CD4-positive, CD25-positive, alpha-beta regulatory T cell (primary cell): ENCODE data around the gene CCNY. TPM values are rescaled to one million over a fixed set of nuclear protein-coding genes. Genes with fewer than 3 reads are reported as not detected.
"Not testable (repeated sequence)": the region's sequence is repeated elsewhere in the genome, so short reads cannot be mapped to it uniquely, and the experiment has no call there.

ENCODE experiments used
- ATAC-seq, 2 donors: fragments of 150-1000 bp; cut with Tn5 transposase; one replicate each; pipeline ENCODE4 v1.10.0; 2021; ENCODE audit warnings: low read depth in 2 of 2, moderate number of reproducible peaks in 2 of 2, moderate library complexity in 1 of 2
- DNase-seq, 3 donors: peaks; one replicate each; pipeline versions ENCODE4 v3.0.0 to v3.0.0-alpha.2; 2012 to 2022; ENCODE audit warnings: mixed read lengths in 1 of 3
- H3K27ac ChIP-seq: one replicate; pipeline ENCODE4 v1.7.0; 2013; ENCODE audit warnings: mild to moderate bottlenecking, low read length; ENCODE audit not compliant: insufficient read depth, poor library complexity, severe bottlenecking
- H3K27me3 ChIP-seq: one replicate; pipeline ENCODE4 v1.7.0; 2013; ENCODE audit warnings: low read length; ENCODE audit not compliant: control insufficient read depth, insufficient read depth
- H3K36me3 ChIP-seq: one replicate; pipeline ENCODE4 v1.7.0; 2013; ENCODE audit warnings: mild to moderate bottlenecking, low read length, moderate library complexity; ENCODE audit not compliant: control insufficient read depth, insufficient read depth
- H3K4me1 ChIP-seq: 2 replicates; pipeline ENCODE4 v1.7.0; 2013; ENCODE audit warnings: mild to moderate bottlenecking, low read length; ENCODE audit not compliant: insufficient read depth, control insufficient read depth, poor library complexity, severe bottlenecking
- H3K4me3 ChIP-seq: one replicate; pipeline ENCODE4 v1.7.0; 2013; ENCODE audit warnings: low read depth, mild to moderate bottlenecking, low read length, moderate library complexity
- H3K9me3 ChIP-seq, 2 experiments: 1 replicate in 1 of 2; 2 replicates in 1 of 2; pipeline ENCODE4 v1.7.0; 2013; ENCODE audit warnings: low read length in 2 of 2, mild to moderate bottlenecking in 1 of 2, moderate library complexity in 1 of 2; ENCODE audit not compliant: control insufficient read depth in 2 of 2
- H3K27ac Mint-ChIP-seq, 3 donors: one replicate each; pipeline ENCODE4 v1.8.0; 2020 to 2022; ENCODE audit warnings: mild to moderate bottlenecking in 3 of 3, mixed read lengths in 3 of 3, moderate library complexity in 2 of 3
- H3K27me3 Mint-ChIP-seq: one replicate; pipeline ENCODE4 v1.8.0; 2022; ENCODE audit warnings: mild to moderate bottlenecking, mixed read lengths
- H3K36me3 Mint-ChIP-seq: one replicate; pipeline ENCODE4 v1.8.0; 2020; ENCODE audit warnings: mixed read lengths
- H3K4me1 Mint-ChIP-seq, 4 donors: one replicate each; pipeline ENCODE4 v1.8.0; 2020 to 2022; ENCODE audit warnings: mixed read lengths in 4 of 4, mild to moderate bottlenecking in 1 of 4
- H3K4me3 Mint-ChIP-seq, 4 donors: one replicate each; pipeline ENCODE4 v1.8.0; 2020 to 2022; ENCODE audit warnings: mild to moderate bottlenecking in 4 of 4, mixed read lengths in 4 of 4, moderate library complexity in 3 of 4
- H3K9me3 Mint-ChIP-seq, 7 donors: one replicate each; pipeline ENCODE4 v1.8.0; 2020 to 2022; ENCODE audit warnings: mixed read lengths in 7 of 7, mild to moderate bottlenecking in 3 of 7, moderate library complexity in 2 of 7
- polyA plus RNA-seq, 4 donors: library from polyadenylated mRNA; unstranded; fragments of 300-500 nt; fragmentation: Illumina TruSeq; gene quantifications; one replicate each; pipeline ENCODE4 v1.2.3, GENCODE V29; 2021
- total RNA-seq: library from RNA; stranded (reverse); gene quantifications from one replicate; pipeline ENCODE4 v1.2.3, GENCODE V29; 2022

CCNY gene
- total and polyA plus RNA-seq, 5 donors from 2014 or later = 6.4 to 58.3 (median 13.1) TPM

DNA sequence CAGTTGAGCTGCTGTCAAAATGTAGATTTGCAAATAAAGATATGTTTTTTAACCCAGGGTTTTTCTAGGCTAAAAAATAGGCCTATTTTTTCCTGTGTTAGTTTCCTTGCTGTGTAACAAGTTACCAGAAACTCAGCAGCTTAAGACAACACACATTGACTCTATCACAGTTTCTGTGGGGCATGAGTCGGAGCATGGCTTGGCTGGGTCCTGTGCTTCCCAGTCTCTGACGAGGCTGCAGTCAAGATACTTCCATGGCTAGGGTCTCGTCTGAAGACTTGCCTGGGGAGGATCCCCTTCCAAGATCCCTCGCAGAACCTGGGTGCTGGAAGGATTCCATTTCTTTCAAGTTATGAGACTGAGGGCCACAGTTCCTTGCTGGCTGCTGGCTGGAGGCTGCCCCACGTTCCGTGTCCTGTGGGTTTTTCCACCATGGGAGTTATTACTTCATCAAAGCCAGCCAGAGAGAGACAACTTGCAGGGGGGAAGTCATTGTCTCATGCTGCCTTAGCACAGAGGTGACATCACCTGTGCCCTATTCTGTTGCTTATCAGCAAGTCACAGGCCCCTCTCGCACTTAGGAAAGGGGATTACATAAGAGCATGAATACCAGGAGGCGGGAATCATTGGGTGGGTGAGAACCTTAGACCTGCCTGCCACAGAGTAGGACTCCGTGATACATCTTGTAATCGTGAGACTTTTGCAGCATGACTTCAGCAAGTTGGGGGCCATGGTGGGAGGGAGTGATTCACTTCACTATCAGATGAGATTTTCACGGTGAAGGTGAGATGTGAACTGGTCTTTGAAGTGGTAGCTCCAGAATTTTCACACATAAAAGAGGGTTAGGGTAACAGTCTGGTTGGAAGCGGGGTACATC lies 77.9 kb downstream of the CCNY start:
- Mint-ChIP-seq H3K27me3 (no peaks in the 10 kb centered on the region), H3K4me1 (peaks cover 25 to 72% (median 44%) of the 10 kb centered on the region in 4 donors), H3K4me3 (no peak overlapping the region), H3K9me3 (no peaks in the 10 kb centered on the region), H3K27ac (peak overlapping the region in 2 of 3 donors; percentile 15 to 72), H3K36me3 (no peaks in the 10 kb centered on the region)
- Histone ChIP-seq H3K9me3 (no peaks in the 10 kb centered on the region), H3K4me3 (no peak overlapping the region), H3K27me3 (no peaks in the 10 kb centered on the region), H3K27ac (no peak overlapping the region), H3K36me3 (no peaks in the 10 kb centered on the region), H3K4me1 (peaks cover 4% of the 10 kb centered on the region)
- no peak for DNase-seq
- no peak for ATAC-seq

DNA sequence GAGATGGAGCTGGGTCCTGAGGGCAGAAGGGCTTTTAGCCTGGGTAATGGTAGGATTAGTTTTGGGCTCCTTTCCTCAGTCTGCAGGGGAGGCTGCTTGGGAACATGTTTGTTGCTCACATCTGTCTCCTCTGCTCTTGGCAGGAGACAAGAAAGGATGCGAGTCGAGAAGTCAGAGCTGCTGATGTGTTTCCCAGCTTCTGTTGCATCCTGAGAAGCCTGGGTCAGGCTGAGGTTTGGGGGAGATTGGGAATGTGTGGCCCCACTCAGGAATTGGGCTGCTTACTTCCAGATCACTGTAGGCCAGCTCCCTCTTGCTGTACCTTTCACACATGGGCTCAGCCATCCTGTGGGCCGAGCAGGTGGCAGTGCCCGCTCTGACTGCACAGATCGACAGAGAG lies 79.2 kb downstream of the CCNY start:
- peak overlapping the region in 1 of 4 donors; percentile 4 for H3K4me3 Mint-ChIP-seq
- no peaks in the 10 kb centered on the region for H3K36me3 ChIP-seq

DNA sequence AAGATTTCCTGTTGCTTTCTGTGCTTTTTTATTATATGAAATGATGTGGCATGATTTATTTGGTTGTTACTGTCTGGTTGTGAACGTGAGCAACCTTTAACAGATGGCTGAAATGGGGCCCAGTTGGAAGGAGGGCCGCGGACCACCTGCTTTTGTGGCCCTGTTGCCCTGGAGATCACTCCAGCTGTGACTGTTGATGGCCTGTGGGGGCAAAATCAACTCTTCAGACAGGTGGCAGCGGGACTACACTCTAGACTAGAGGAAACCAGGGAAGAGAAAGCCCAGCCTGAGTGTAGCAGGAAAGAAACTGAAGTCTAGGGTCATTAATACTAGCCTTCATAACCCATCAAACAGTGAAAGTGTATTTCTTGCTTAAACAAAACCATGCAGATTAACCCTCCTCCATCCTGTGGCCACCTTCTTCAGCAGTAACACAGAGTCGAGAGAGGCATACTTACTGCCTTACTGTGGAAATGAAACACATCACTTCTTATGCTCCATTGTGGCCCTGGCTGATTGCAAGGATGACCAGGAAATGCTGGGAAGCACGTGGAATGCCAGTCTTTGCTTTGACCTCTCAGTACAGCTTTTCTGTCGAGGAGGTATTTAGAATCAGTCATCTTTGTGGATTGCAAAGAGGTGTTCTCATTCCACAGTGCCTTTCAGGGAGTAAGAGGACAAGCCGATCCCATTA lies 80.5 kb downstream of the CCNY start:
- DNase-seq = no peak
- Mint-ChIP-seq H3K4me3 (no peak overlapping the region), H3K27ac (peak overlapping the region; percentile 33 to 86 (median 37))

More for the DNA sequence above, 79.2 kb downstream of the CCNY start:
- Histone ChIP-seq H3K27ac (no peak overlapping the region), H3K4me1 (peaks cover 4% of the 10 kb centered on the region), H3K9me3 (no peaks in the 10 kb centered on the region), H3K4me3 (no peak overlapping the region), H3K27me3 (no peaks in the 10 kb centered on the region)
- DNase-seq (no peak), ATAC-seq (no peak)
- Mint-ChIP-seq H3K27ac (no peak overlapping the region), H3K4me1 (peaks cover 26 to 71% (median 40%) of the 10 kb centered on the region in 4 donors), H3K9me3 (no peaks in the 10 kb centered on the region), H3K27me3 (no peaks in the 10 kb centered on the region), H3K36me3 (no peaks in the 10 kb centered on the region)

DNA sequence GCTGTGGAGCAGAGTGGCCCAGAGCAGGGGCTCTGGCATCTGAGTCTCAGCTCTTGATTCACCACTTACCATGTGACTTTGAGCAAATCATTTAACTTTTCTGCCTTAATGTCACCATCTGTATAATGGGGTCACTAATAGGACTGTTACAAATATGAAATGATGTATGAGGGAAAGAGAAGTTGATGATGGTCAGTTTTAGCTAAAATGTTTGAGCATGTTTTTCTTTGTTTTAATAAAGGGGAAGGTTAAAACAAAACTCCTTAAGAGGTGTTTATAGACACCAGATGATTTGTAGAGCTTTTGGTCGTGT lies 81.0 kb downstream of the CCNY start:
- ATAC-seq (no peak), DNase-seq (no peak)
- H3K9me3 Mint-ChIP-seq = no peaks in the 10 kb centered on the region
- no peak overlapping the region for H3K27ac ChIP-seq
- H3K27me3 Mint-ChIP-seq = no peaks in the 10 kb centered on the region
- H3K36me3 Mint-ChIP-seq = peaks cover 3% of the 10 kb centered on the region
- no peaks in the 10 kb centered on the region for H3K27me3 ChIP-seq
- H3K4me3 ChIP-seq = no peak overlapping the region
- H3K27ac Mint-ChIP-seq = peak overlapping the region; percentile 5 to 37 (median 33)
- H3K9me3 ChIP-seq = no peaks in the 10 kb centered on the region
- H3K4me1 ChIP-seq = peaks cover 4% of the 10 kb centered on the region
- no peaks in the 10 kb centered on the region for H3K36me3 ChIP-seq
- no peak overlapping the region for H3K4me3 Mint-ChIP-seq
- peaks cover 27 to 76% (median 45%) of the 10 kb centered on the region in 4 donors for H3K4me1 Mint-ChIP-seq

More for the DNA sequence above, 80.5 kb downstream of the CCNY start:
- Histone ChIP-seq H3K9me3 (no peaks in the 10 kb centered on the region), H3K4me3 (no peak overlapping the region), H3K36me3 (no peaks in the 10 kb centered on the region), H3K27ac (no peak overlapping the region), H3K4me1 (peaks cover 4% of the 10 kb centered on the region), H3K27me3 (no peaks in the 10 kb centered on the region)
- H3K36me3 Mint-ChIP-seq = peaks cover 3% of the 10 kb centered on the region
- ATAC-seq = no peak
- H3K4me1 Mint-ChIP-seq = peaks cover 26 to 74% (median 44%) of the 10 kb centered on the region in 4 donors
- H3K27me3 Mint-ChIP-seq = no peaks in the 10 kb centered on the region
- H3K9me3 Mint-ChIP-seq = no peaks in the 10 kb centered on the region

DNA sequence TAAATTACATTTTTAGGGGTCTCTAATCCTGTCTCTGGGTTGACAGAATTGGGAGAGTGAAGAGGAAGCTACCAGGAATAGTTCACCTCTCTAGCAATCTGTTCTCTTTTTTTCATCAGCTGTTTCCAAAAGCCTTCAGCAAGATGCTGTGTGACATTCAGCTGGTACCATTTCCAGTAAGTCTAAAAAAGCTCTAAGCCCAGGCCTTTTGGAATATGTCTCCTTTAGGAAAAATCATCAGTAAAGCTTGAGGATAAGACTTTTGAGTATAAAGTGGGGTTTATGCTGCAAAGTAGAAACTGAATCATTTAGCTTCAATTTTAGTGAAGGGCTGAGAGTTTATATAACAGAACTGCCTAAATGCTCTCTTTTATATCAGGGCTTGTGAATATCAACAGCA lies 81.5 kb downstream of the CCNY start:
- no peak for DNase-seq
- peaks cover 3% of the 10 kb centered on the region for H3K36me3 Mint-ChIP-seq

DNA sequence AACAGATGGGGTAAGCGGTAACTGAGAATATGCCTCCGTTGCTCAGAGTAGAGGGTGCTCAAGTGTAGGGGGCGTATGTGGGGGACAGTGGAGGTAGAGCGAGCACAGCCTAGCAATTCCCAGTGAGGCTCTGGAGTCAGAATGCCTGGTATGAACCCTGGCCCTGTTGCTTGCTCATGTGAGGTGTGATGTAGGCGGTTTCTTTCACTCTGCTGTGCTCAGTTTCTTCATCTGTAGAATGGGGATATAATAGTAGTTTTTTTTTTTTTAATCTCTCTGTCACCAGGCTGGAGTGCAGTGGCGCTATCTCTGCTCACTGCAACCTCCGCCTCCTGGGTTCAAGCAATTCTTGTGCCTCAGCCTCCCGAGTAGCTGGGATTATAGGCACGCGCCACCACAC lies 82.3 kb downstream of the CCNY start:
- not testable (repeated sequence) for H3K27ac Mint-ChIP-seq, H3K36me3 ChIP-seq, H3K4me3 ChIP-seq, H3K27me3 ChIP-seq, H3K4me1 ChIP-seq, H3K9me3 ChIP-seq, ATAC-seq, H3K36me3 Mint-ChIP-seq, H3K27me3 Mint-ChIP-seq, H3K9me3 Mint-ChIP-seq, DNase-seq, H3K27ac ChIP-seq, H3K4me3 Mint-ChIP-seq
- H3K4me1 Mint-ChIP-seq = peaks cover 30 to 81% (median 46%) of the 10 kb centered on the region in 4 donors

More for the DNA sequence above, 81.5 kb downstream of the CCNY start:
- Histone ChIP-seq H3K4me3 (no peak overlapping the region), H3K27me3 (no peaks in the 10 kb centered on the region), H3K9me3 (no peaks in the 10 kb centered on the region), H3K36me3 (no peaks in the 10 kb centered on the region), H3K27ac (no peak overlapping the region), H3K4me1 (peaks cover 4% of the 10 kb centered on the region)
- Mint-ChIP-seq H3K27ac (peak overlapping the region in 1 of 3 donors; percentile 37), H3K4me1 (peaks cover 30 to 78% (median 45%) of the 10 kb centered on the region in 4 donors), H3K27me3 (no peaks in the 10 kb centered on the region), H3K4me3 (no peak overlapping the region), H3K9me3 (no peaks in the 10 kb centered on the region)
- no peak for ATAC-seq

DNA sequence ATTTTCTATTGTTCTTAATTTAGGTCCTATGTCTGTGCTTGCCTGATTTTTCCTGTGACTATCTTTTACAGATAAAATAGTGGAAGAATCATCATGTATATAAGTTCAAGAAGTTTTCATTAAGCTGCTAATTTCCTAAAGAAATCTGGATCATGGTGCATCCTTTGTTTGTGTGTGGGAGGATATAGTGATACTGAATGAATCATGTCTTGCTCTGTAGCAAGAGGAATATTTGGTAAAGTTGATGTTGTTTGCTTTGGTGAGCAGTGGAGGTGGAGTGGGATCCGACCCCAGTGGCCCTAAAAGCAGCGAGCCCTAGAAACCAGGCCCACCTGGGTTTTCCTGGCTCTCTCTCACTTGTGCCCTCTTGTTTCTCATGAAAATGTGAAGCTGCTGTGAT lies 83.7 kb downstream of the CCNY start:
- Mint-ChIP-seq H3K9me3 (no peaks in the 10 kb centered on the region), H3K27me3 (no peaks in the 10 kb centered on the region), H3K4me3 (no peak overlapping the region), H3K36me3 (peaks cover 5% of the 10 kb centered on the region), H3K4me1 (peaks cover 27 to 79% (median 39%) of the 10 kb centered on the region in 4 donors), H3K27ac (no peak overlapping the region)
- Histone ChIP-seq H3K4me1 (no peaks in the 10 kb centered on the region), H3K4me3 (no peak overlapping the region), H3K27ac (no peak overlapping the region), H3K36me3 (no peaks in the 10 kb centered on the region), H3K9me3 (no peaks in the 10 kb centered on the region), H3K27me3 (no peaks in the 10 kb centered on the region)
- ATAC-seq (no peak), DNase-seq (no peak)
